Measurements from ENCODE around the gene TOGARAM2. TPM values are rescaled to one million over a fixed set of nuclear protein-coding genes. Genes with fewer than 3 reads are reported as not detected.

The TOGARAM2 gene
- total RNA-seq, 4 donors from 2014 or later = 1.5 to 3.8 (median 1.9) TPM

DNA sequence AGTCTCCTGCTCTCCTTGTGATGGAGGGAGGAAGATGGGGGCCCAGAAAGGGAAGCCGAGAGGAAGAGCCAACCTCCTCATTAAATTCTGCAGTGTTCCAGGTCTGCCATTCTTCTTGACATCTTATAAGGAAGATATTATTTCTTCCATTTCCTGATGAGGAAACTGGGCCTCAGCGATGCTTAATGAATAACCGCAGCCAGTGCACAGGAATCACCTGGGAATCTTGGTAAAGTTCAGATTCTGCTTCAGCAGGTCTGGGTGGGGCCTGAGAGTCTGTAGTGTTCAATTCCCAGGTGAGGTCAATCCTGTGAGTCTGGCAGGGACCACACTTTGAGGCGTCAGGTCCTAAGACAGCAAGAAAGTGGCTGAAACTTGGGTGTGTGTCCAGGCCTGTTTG is 75.9 kb downstream of the TOGARAM2 start:
- WGBS, 2 donors (ENCODE audit: low coverage in 1 of 2) = 80 to 100% methylated on average over 1 to 4 of the region's 4 CpGs

GRCh38 chr2:29059624-29060023 is 78.5 kb downstream of the TOGARAM2 start:
- H3K27ac ChIP-seq = no peak overlapping the region
- no peaks in the 10 kb centered on the region for H3K27me3 ChIP-seq
- ATAC-seq = no peak
- no peaks in the 10 kb centered on the region for H3K9me3 ChIP-seq
- H3K36me3 ChIP-seq = no peaks in the 10 kb centered on the region
- peaks cover 0 to 33% (median 13%) of the 10 kb centered on the region in 3 donors for H3K4me1 ChIP-seq
- TF ChIP-seq CTCF (IDR thresholded peaks at IDR 0.05) (no peak), POLR2A (IDR thresholded peaks at IDR 0.05) (no peak)
- no peak overlapping the region for H3K4me3 ChIP-seq
- 100% methylated on average over 1 of the region's 1 CpG for WGBS, 2 donors (ENCODE audit: low coverage in 1 of 2)

More for the DNA sequence above, 75.9 kb downstream of the TOGARAM2 start:
- no peak for ATAC-seq
- H3K36me3 ChIP-seq = peaks cover 0 to 10% of the 10 kb centered on the region in 2 donors
- no peak for TF ChIP-seq POLR2A (IDR thresholded peaks at IDR 0.05)
- TF ChIP-seq EP300 (IDR thresholded peaks at IDR 0.05) = no peak
- no peak for TF ChIP-seq POLR2AphosphoS5 (IDR thresholded peaks at IDR 0.05)
- TF ChIP-seq CTCF (IDR thresholded peaks at IDR 0.05) = no peak
- H3K27ac ChIP-seq = no peak overlapping the region
- peaks cover 0 to 11% (median 0%) of the 10 kb centered on the region in 3 donors for H3K4me1 ChIP-seq
- no peaks in the 10 kb centered on the region for H3K27me3 ChIP-seq
- no peaks in the 10 kb centered on the region for H3K9me3 ChIP-seq
- no peak overlapping the region for H3K4me3 ChIP-seq

- ATAC-seq = no peak
- Histone ChIP-seq H3K27me3 (no peaks in the 10 kb centered on the region), H3K4me3 (no peak overlapping the region), H3K27ac (no peak overlapping the region), H3K9me3 (no peaks in the 10 kb centered on the region), H3K36me3 (no peaks in the 10 kb centered on the region), H3K4me1 (peaks cover 0 to 41% (median 20%) of the 10 kb centered on the region in 3 donors)
- no peak for TF ChIP-seq CTCF (IDR thresholded peaks at IDR 0.05)
- TF ChIP-seq POLR2AphosphoS5 (IDR thresholded peaks at IDR 0.05) = no peak
- no peak for TF ChIP-seq EP300 (IDR thresholded peaks at IDR 0.05)
- TF ChIP-seq POLR2A (IDR thresholded peaks at IDR 0.05) = no peak
- 66 to 67% methylated on average over 2 to 9 of the region's 9 CpGs for WGBS, 2 donors (ENCODE audit: low coverage in 1 of 2)
Measured at GRCh38 chr2:29060441-29060840, 79.3 kb downstream of the TOGARAM2 start.

- peaks cover 0 to 48% (median 21%) of the 10 kb centered on the region in 3 donors for H3K4me1 ChIP-seq
- TF ChIP-seq EP300 (IDR thresholded peaks at IDR 0.05) (no peak), CTCF (IDR thresholded peaks at IDR 0.05) (no peak), POLR2A (IDR thresholded peaks at IDR 0.05) (no peak), POLR2AphosphoS5 (IDR thresholded peaks at IDR 0.05) (no peak)
Measured at GRCh38 chr2:29061176-29061575, 80.1 kb downstream of the TOGARAM2 start.

DNA sequence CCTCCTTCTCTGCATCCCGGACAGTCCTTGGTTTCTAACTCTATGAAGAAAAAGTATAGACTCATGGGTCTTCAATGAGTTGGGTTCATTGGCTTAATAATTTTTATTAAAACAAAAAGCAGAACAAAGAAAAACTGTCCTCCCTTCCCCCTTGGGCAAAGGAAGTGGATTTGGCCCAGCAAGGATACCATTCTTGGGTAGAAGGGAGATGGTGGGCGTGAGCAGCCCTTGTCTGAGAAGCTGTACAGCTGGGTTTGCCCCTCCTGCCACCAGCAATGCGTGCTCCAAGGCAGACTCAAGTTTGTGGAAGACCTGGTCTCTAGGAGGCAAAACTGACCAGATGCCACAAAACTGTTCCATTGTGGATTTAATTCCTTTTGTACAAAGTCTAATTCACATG is 80.5 kb downstream of the TOGARAM2 start:
- ATAC-seq = no peak
- Histone ChIP-seq H3K4me1 (peaks cover 0 to 53% (median 23%) of the 10 kb centered on the region in 3 donors), H3K27ac (no peak overlapping the region), H3K27me3 (no peaks in the 10 kb centered on the region), H3K9me3 (no peaks in the 10 kb centered on the region), H3K36me3 (no peaks in the 10 kb centered on the region), H3K4me3 (no peak overlapping the region)
- no peak for TF ChIP-seq CTCF (IDR thresholded peaks at IDR 0.05)
- no peak for TF ChIP-seq POLR2AphosphoS5 (IDR thresholded peaks at IDR 0.05)
- 92 to 93% methylated on average over 2 to 3 of the region's 3 CpGs for WGBS, 2 donors (ENCODE audit: low coverage in 1 of 2)

More at GRCh38 chr2:29061176-29061575, 80.1 kb downstream of the TOGARAM2 start:
- 25 to 70% methylated on average over 4 to 6 of the region's 6 CpGs for whole genome bisulfite sequencing, 2 donors (ENCODE audit: low coverage in 1 of 2)
- no peaks in the 10 kb centered on the region for H3K27me3 ChIP-seq
- no peak overlapping the region for H3K4me3 ChIP-seq
- H3K27ac ChIP-seq = no peak overlapping the region
- H3K9me3 ChIP-seq = no peaks in the 10 kb centered on the region
- H3K36me3 ChIP-seq = no peaks in the 10 kb centered on the region
- no peak for ATAC-seq

All from gastroesophageal sphincter (tissue), 4 donors.